K562 (cell line): ENCODE results near the gene NFIB. TPM values are rescaled to one million over a fixed set of nuclear protein-coding genes. Genes with fewer than 3 reads are reported as not detected.

Source experiments
- ATAC-seq: fragments of 200-7000 bp; cut with Tn5 transposase; 3 replicates; pipeline ENCODE4 v1.9.1; 2020; ENCODE audit warnings: moderate library complexity
- BruUV-seq: library from RNA; stranded (reverse); fragments of 400-500 nt; replicated peaks from 2 replicates; lab custom pipeline; 2021; lab: Mats Ljungman, UMichigan
- CTCF ChIA-PET: fragments of 300-600 bp; formaldehyde crosslinking; extraction: SDS; loops from one replicate; lab custom pipeline; 2021; ENCODE audit warnings: low intra/inter-chr PET ratio; lab: Yijun Ruan, JAX
- POLR2A ChIA-PET: fragments of 300-600, 350-650 bp; sonication (Branson Sonifier 250); formaldehyde crosslinking; extraction: SDS; loops from one replicate; lab custom pipeline; 2021; ENCODE audit warnings: antibody characterized with exemption, inconsistent platforms; lab: Yijun Ruan, JAX
- DNase-seq, 4 experiments: peaks; one replicate each; pipeline versions ENCODE4 v3.0.0 to v3.0.0-alpha.2; 2011 to 2018; ENCODE audit warnings: low spot score in 3 of 4, mixed read lengths in 3 of 4; ENCODE audit errors: extremely low read depth in 1 of 4
- FAIRE-seq: peaks from 2 replicates; lab custom pipeline; 2011; peaks lifted over from hg19 to GRCh38; lab: Jason Lieb, UNC
- H2AFZ ChIP-seq: 2 replicates; pipeline ENCODE4 v1.6.0; 2011; ENCODE audit warnings: low read depth, low read length, control low read depth, inconsistent platforms
- H3K27ac ChIP-seq: fragments of 200-600 bp; 3 replicates; pipeline ENCODE4 v1.8.0; 2011; ENCODE audit warnings: low read depth, mild to moderate bottlenecking, control low read depth, inconsistent platforms, low read length, moderate library complexity, mixed read lengths; ENCODE audit errors: extremely low read depth
- H3K27me3 ChIP-seq, 2 experiments: fragments of 300-600 bp in 1 of 2; 2 replicates in 1 of 2; 3 replicates in 1 of 2; pipeline versions ENCODE4 v1.6.0 to v1.8.0; 2011; ENCODE audit warnings: inconsistent platforms in 2 of 2, low read length in 2 of 2, mild to moderate bottlenecking in 1 of 2, mixed read lengths in 1 of 2, moderate library complexity in 1 of 2; ENCODE audit not compliant: control insufficient read depth in 2 of 2, insufficient read depth in 2 of 2
- H3K36me3 ChIP-seq: fragments of 300-600 bp; 3 replicates; pipeline ENCODE4 v1.8.0; 2011; ENCODE audit warnings: mild to moderate bottlenecking, low read length, inconsistent platforms; ENCODE audit not compliant: control insufficient read depth, insufficient read depth
- H3K4me1 ChIP-seq, 2 experiments: fragments of 200-600 bp in 1 of 2; replicated peaks in 1 of 2; 2 replicates in 1 of 2; 3 replicates in 1 of 2; pipeline versions ENCODE4 v1.5.1 to v1.8.0; 2011; ENCODE audit warnings: inconsistent platforms in 2 of 2, low read length in 2 of 2, mild to moderate bottlenecking in 1 of 2, mixed read lengths in 1 of 2, moderate library complexity in 1 of 2; ENCODE audit not compliant: control insufficient read depth in 2 of 2, insufficient read depth in 2 of 2
- H3K4me2 ChIP-seq: 2 replicates; pipeline ENCODE4 v1.6.1; 2011; ENCODE audit warnings: low read length, control low read depth, inconsistent platforms, mixed read lengths; ENCODE audit not compliant: insufficient read depth
- H3K4me3 ChIP-seq: fragments of 200-600 bp; sonication (generic), shearing (Covaris generic); 2 replicates; pipeline ENCODE4 v1.5.1; 2016; ENCODE audit warnings: control low read depth, inconsistent platforms
- H3K79me2 ChIP-seq: fragments of 200-600 bp; 3 replicates; pipeline ENCODE4 v1.8.0; 2011; ENCODE audit warnings: low read length, inconsistent platforms; ENCODE audit not compliant: control insufficient read depth, insufficient read depth
- H3K9ac ChIP-seq, 2 experiments: 2 replicates each; pipeline versions ENCODE4 v1.6.0 to v1.6.1; 2011; ENCODE audit warnings: low read depth in 2 of 2, low read length in 2 of 2, control low read depth in 1 of 2, inconsistent platforms in 1 of 2, mild to moderate bottlenecking in 1 of 2, mixed read lengths in 1 of 2; ENCODE audit not compliant: insufficient read depth in 1 of 2
- H3K9me1 ChIP-seq: one replicate; pipeline ENCODE4 v1.6.0; 2011; ENCODE audit warnings: inconsistent platforms, mild to moderate bottlenecking, low read length, moderate library complexity; ENCODE audit not compliant: control insufficient read depth, insufficient read depth
- H3K9me3 ChIP-seq: replicated peaks from 2 replicates; pipeline ENCODE4 v1.5.1; 2011; ENCODE audit warnings: low read depth, low read length, inconsistent platforms; ENCODE audit not compliant: control insufficient read depth, insufficient read depth
- H4K20me1 ChIP-seq: replicated peaks from 2 replicates; pipeline ENCODE4 v1.6.1; 2011; ENCODE audit warnings: low read length, inconsistent platforms, mixed read lengths; ENCODE audit not compliant: control insufficient read depth, insufficient read depth
- BACH1 ChIP-seq: fragments of 200-800 bp; sonication (Bioruptor generic); IDR thresholded peaks from 2 replicates; pipeline ENCODE4 v1.6.1; 2016; ENCODE audit warnings: missing genetic modification characterization, missing compliant biosample characterization
- NFATC3 ChIP-seq: fragments of 450-650 bp; IDR thresholded peaks from 2 replicates; pipeline ENCODE4 v1.6.1; 2017; ENCODE audit warnings: mild to moderate bottlenecking
- PHF20 ChIP-seq: fragments of 450-650 bp; IDR thresholded peaks from 2 replicates; pipeline ENCODE4 v1.6.1; 2018; ENCODE audit not compliant: partially characterized antibody
- RAD21 ChIP-seq, 2 experiments: fragments of 250-450 bp in 1 of 2; fragments of 450-650 bp in 1 of 2; sonication (Bioruptor Pico) in 1 of 2; formaldehyde crosslinking in 1 of 2; IDR thresholded peaks in 1 of 2; conservative IDR thresholded peaks in 1 of 2; 2 replicates each; pipeline versions ENCODE4 v1.4.0 to v1.8.0; 2020 to 2022; ENCODE audit warnings: mild to moderate bottlenecking in 2 of 2, moderate library complexity in 1 of 2
- RB1 ChIP-seq: fragments of 450-650 bp; IDR thresholded peaks from 2 replicates; pipeline ENCODE4 v1.6.1; 2017; ENCODE audit warnings: low read depth, mild to moderate bottlenecking
- RBFOX2 ChIP-seq: fragments of 200-400 bp; formaldehyde crosslinking; IDR thresholded peaks from 2 replicates; pipeline ENCODE4 v1.6.1; 2017; ENCODE audit warnings: low read depth, mild to moderate bottlenecking, low read length, moderate library complexity
- SREBF1 ChIP-seq: fragments of 150-350 bp; IDR thresholded peaks from 2 replicates; pipeline ENCODE4 v1.6.1; 2014; ENCODE audit warnings: antibody characterized with exemption, low read depth, low read length, borderline replicate concordance
- SUPT5H ChIP-seq: fragments of 450-650 bp; IDR thresholded peaks from 2 replicates; pipeline ENCODE4 v1.6.1; 2016
- WGBS: fragments of 100-300 bp; shearing (Covaris generic); methylation state at CpG from one replicate; pipeline ENCODE4 v1.1.6; 2016; ENCODE audit warnings: low coverage, mixed read lengths; ENCODE audit not compliant: insufficient coverage; ENCODE audit errors: missing lambda C conversion rate; 5-methylcytosine and 5-hydroxymethylcytosine counted together
- in situ Hi-C: fragments of 300-500 bp; cut with MboI; formaldehyde crosslinking; loops from 4 replicates; pipeline ENCODE4 v1.15.0; 2018; ENCODE audit warnings: inconsistent platforms, mixed read lengths
- intact Hi-C: fragments of 100-400 bp; cut with micrococcal nuclease; formaldehyde crosslinking; loops from 2 replicates; pipeline ENCODE4 v1.14.2; 2022
- polyA plus RNA-seq, 8 experiments: library from polyadenylated mRNA; depleted of rRNA in 4 of 8; stranded (reverse) in 5 of 8; unstranded in 3 of 8; fragments of >200 nt; fragmentation: Nextera tagmentation in 2 of 8; fragmentation: Illumina TruSeq in 1 of 8; extraction: Ambion mirVana in 2 of 8; extraction: Trizol in 1 of 8; gene quantifications; 2 replicates each; pipeline versions ENCODE4 v1.2.1 to v1.2.3, GENCODE V29; 2011 to 2014; ENCODE audit warnings: inconsistent platforms in 1 of 8, missing spikeins in 1 of 8
- total RNA-seq, 7 experiments: library from RNA; depleted of rRNA in 6 of 7; stranded (reverse); fragments of >200 nt in 6 of 7; fragmentation: Illumina TruSeq in 2 of 7; extraction: Trizol in 2 of 7; gene quantifications; 2 replicates each; pipeline versions ENCODE4 v1.2.1 to v1.2.3, GENCODE V29; 2011 to 2021; ENCODE audit warnings: low replicate concordance in 1 of 7
- TF ChIP-seq, protein P1 (sequence below): fragments of 450-650 bp; IDR thresholded peaks from 2 replicates; pipeline ENCODE4 v1.6.1; 2016; ENCODE audit warnings: low read depth
- TF ChIP-seq, protein P2 (sequence below): fragments of 250-450 bp; sonication (Bioruptor Pico); IDR thresholded peaks from 2 replicates; pipeline ENCODE4 v1.8.0; 2021; ENCODE audit warnings: mild to moderate bottlenecking, moderate library complexity

Gene NFIB
- total and polyA plus RNA-seq, 9 of the 15 experiments (the other 6 are each of a cell fraction or from before 2014, with no cell fraction given): 1.2 to 3.3 (median 1.9) TPM

DNA sequence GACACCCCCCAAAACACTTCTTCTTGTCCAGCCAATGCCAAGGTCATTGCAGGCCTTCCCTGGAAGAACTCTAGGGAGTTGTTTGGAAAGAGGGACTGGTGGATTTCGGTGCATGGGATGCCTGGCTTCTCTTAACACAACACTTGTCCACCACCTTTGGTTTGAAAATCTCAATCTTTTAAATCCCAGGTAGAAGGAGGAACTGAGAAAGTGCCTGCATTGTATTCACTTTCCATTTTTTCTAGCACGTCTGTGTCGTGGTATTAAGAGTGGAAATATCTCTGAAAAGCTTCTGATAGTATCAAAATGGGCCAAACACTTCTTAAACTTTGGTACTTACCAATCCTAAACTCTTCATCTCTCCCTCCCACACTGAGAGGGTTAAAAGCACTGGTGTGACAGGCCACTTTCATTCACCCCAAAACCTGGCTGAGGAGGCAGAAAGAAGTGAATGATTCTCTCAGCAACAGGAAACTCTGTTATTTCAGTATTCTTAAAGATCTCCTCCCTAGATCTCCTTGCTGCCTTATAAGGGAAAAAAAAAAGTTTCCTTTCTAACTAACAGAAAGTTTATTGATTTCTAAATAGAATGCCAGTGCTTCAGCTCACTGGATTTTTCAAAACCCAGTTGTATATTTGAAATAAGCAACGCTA is 3.9 kb upstream of the NFIB start:
- POLR2A ChIA-PET: no interaction called here
- peaks cover 6 to 30% of the 10 kb centered on the region in 2 experiments; a peak in 4 of 5 replicates for H3K4me1 ChIP-seq
- H3K9me1 ChIP-seq: no peaks in the 10 kb centered on the region
- no peak for ATAC-seq
- in situ Hi-C loops: no loop called here
- no peaks in the 10 kb centered on the region for H3K36me3 ChIP-seq
- intact Hi-C loops: no loop called here
- no peak overlapping the region for H2AFZ ChIP-seq
- H4K20me1 ChIP-seq: no peaks in the 10 kb centered on the region
- no peak overlapping the region for H3K4me2 ChIP-seq
- H3K79me2 ChIP-seq: peaks cover 7% of the 10 kb centered on the region; the same call in 2 of the 3 replicates
- no peak overlapping the region for H3K9ac ChIP-seq
- no peak overlapping the region for H3K4me3 ChIP-seq
- H3K27ac ChIP-seq: no peak overlapping the region
- no peak for DNase-seq
- WGBS: 46% methylated on average over 4 of the region's 4 CpGs
- no TSS peak for BruUV-seq
- CTCF ChIA-PET: no interaction called here
- no peaks in the 10 kb centered on the region for H3K9me3 ChIP-seq
- FAIRE-seq: no peak
- 0 out of 5 replicates have a peak, but pooled peaks cover 0 to 4% of the 10 kb centered on the region in 2 experiments for H3K27me3 ChIP-seq
- TF ChIP-seq BACH1 (tag) (no peak), SUPT5H (no peak), PHF20 (no peak), SREBF1 (no peak), RAD21 (CRISPR knock-in tag; conservative IDR thresholded peaks at IDR 0.05 in 1 of 2, IDR thresholded peaks at IDR 0.05 in 1 of 2) (no peak), RBFOX2 (no peak), RB1 (no peak), NFATC3 (no peak)
- TF ChIP-seq, protein P1, sequence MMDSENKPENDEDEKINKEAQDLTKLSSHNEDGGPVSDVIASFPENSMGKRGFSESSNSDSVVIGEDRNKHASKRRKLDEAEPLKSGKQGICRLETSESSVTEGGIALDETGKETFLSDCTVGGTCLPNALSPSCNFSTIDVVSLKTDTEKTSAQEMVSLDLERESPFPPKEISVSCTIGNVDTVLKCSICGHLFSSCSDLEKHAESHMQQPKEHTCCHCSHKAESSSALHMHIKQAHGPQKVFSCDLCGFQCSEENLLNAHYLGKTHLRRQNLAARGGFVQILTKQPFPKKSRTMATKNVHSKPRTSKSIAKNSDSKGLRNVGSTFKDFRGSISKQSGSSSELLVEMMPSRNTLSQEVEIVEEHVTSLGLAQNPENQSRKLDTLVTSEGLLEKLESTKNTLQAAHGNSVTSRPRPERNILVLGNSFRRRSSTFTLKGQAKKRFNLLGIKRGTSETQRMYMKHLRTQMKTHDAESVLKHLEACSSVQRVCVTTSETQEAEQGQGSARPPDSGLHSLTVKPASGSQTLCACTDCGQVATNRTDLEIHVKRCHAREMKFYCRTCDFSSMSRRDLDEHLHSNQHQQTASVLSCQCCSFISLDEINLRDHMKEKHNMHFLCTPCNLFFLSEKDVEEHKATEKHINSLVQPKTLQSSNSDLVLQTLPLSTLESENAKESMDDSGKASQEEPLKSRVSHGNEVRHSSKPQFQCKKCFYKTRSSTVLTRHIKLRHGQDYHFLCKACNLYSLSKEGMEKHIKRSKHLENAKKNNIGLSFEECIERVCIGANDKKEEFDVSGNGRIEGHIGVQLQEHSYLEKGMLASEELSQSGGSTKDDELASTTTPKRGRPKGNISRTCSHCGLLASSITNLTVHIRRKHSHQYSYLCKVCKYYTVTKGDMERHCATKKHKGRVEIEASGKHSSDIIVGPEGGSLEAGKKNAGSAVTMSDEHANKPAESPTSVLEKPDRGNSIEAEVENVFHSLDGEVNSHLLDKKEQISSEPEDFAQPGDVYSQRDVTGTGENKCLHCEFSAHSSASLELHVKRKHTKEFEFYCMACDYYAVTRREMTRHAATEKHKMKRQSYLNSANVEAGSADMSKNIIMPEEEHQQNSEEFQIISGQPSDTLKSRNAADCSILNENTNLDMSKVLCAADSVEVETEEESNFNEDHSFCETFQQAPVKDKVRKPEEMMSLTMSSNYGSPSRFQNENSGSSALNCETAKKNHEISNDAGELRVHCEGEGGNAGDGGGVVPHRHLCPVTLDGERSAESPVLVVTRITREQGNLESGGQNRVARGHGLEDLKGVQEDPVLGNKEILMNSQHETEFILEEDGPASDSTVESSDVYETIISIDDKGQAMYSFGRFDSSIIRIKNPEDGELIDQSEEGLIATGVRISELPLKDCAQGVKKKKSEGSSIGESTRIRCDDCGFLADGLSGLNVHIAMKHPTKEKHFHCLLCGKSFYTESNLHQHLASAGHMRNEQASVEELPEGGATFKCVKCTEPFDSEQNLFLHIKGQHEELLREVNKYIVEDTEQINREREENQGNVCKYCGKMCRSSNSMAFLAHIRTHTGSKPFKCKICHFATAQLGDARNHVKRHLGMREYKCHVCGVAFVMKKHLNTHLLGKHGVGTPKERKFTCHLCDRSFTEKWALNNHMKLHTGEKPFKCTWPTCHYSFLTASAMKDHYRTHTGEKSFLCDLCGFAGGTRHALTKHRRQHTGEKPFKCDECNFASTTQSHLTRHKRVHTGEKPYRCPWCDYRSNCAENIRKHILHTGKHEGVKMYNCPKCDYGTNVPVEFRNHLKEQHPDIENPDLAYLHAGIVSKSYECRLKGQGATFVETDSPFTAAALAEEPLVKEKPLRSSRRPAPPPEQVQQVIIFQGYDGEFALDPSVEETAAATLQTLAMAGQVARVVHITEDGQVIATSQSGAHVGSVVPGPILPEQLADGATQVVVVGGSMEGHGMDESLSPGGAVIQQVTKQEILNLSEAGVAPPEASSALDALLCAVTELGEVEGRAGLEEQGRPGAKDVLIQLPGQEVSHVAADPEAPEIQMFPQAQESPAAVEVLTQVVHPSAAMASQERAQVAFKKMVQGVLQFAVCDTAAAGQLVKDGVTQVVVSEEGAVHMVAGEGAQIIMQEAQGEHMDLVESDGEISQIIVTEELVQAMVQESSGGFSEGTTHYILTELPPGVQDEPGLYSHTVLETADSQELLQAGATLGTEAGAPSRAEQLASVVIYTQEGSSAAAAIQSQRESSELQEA: no peak
- TF ChIP-seq, protein P2, sequence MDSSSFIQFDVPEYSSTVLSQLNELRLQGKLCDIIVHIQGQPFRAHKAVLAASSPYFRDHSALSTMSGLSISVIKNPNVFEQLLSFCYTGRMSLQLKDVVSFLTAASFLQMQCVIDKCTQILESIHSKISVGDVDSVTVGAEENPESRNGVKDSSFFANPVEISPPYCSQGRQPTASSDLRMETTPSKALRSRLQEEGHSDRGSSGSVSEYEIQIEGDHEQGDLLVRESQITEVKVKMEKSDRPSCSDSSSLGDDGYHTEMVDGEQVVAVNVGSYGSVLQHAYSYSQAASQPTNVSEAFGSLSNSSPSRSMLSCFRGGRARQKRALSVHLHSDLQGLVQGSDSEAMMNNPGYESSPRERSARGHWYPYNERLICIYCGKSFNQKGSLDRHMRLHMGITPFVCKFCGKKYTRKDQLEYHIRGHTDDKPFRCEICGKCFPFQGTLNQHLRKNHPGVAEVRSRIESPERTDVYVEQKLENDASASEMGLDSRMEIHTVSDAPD: no peak
